Smooth muscle cell (in vitro differentiated cells): ENCODE results near the gene SLAMF8. TPM values are rescaled to one million over a fixed set of nuclear protein-coding genes. Genes with fewer than 3 reads are reported as not detected.

Source experiments
- DNase-seq: peaks from one replicate; lab custom pipeline; 2025; ENCODE audit not compliant: unreplicated experiment; lab: John Stamatoyannopoulos, UW
- H2AFZ ChIP-seq: fragments of 200-600 bp; sonication (generic); 2 replicates; pipeline ENCODE4 v1.6.0; 2016; ENCODE audit warnings: antibody characterized with exemption, low read depth, mild to moderate bottlenecking
- H3F3A ChIP-seq: fragments of 200-600 bp; sonication (generic); 2 replicates; pipeline ENCODE4 v1.6.0; 2017; ENCODE audit warnings: antibody characterized with exemption, low read depth
- H3K27ac ChIP-seq: fragments of 200-600 bp; sonication (generic); 2 replicates; pipeline ENCODE4 v1.5.1; 2016; ENCODE audit warnings: low read depth, mild to moderate bottlenecking
- H3K27me3 ChIP-seq: fragments of 200-600 bp; sonication (generic); 2 replicates; pipeline ENCODE4 v1.6.1; 2016; ENCODE audit warnings: low read depth, mild to moderate bottlenecking
- H3K36me3 ChIP-seq: fragments of 200-600 bp; sonication (generic); 2 replicates; pipeline ENCODE4 v1.5.1; 2016; ENCODE audit warnings: low read depth
- H3K4me1 ChIP-seq: fragments of 200-600 bp; sonication (generic); 2 replicates; pipeline ENCODE4 v1.5.1; 2016; ENCODE audit warnings: low read depth
- H3K4me2 ChIP-seq: fragments of 200-600 bp; sonication (generic); 2 replicates; pipeline ENCODE4 v1.6.0; 2016; ENCODE audit warnings: mild to moderate bottlenecking
- H3K4me3 ChIP-seq: fragments of 200-600 bp; sonication (generic); 2 replicates; pipeline ENCODE4 v1.5.1; 2016; ENCODE audit warnings: mild to moderate bottlenecking
- H3K79me2 ChIP-seq: fragments of 200-600 bp; sonication (generic); 2 replicates; pipeline ENCODE4 v1.6.0; 2016; ENCODE audit warnings: low read depth, mild to moderate bottlenecking
- H3K9ac ChIP-seq: fragments of 200-600 bp; sonication (generic); 2 replicates; pipeline ENCODE4 v1.6.0; 2016; ENCODE audit warnings: low read depth
- H3K9me3 ChIP-seq: fragments of 200-600 bp; sonication (generic); replicated peaks from 2 replicates; pipeline ENCODE4 v1.5.1; 2016; ENCODE audit warnings: low read depth
- H4K20me1 ChIP-seq: fragments of 200-600 bp; sonication (generic); 2 replicates; pipeline ENCODE4 v1.6.0; 2016; ENCODE audit warnings: low read depth
- CTCF ChIP-seq: fragments of 200-600 bp; sonication (generic); IDR thresholded peaks from 2 replicates; pipeline ENCODE4 v1.5.1; 2017; ENCODE audit warnings: borderline replicate concordance, mild to moderate bottlenecking, antibody characterized with exemption; ENCODE audit not compliant: insufficient read depth, poor library complexity, severe bottlenecking
- WGBS: methylation state at CpG from one replicate; pipeline ENCODE4 v1.1.7; 2016; ENCODE audit warnings: low lambda C conversion rate; 5-methylcytosine and 5-hydroxymethylcytosine counted together
- polyA plus RNA-seq: library from polyadenylated mRNA; unstranded; fragments of >200 nt; fragmentation: Nextera tagmentation; extraction: Ambion mirVana; gene quantifications from 2 replicates; pipeline ENCODE4 v1.2.1, GENCODE V29; 2016
- total RNA-seq: library from RNA; depleted of rRNA; stranded (reverse); fragments of >200 nt; gene quantifications from 2 replicates; pipeline ENCODE4 v1.2.3, GENCODE V29; 2014

The SLAMF8 gene
- total and polyA plus RNA-seq, 2 experiments from 2014 or later, result 11.0 to 15.1 TPM

DNA sequence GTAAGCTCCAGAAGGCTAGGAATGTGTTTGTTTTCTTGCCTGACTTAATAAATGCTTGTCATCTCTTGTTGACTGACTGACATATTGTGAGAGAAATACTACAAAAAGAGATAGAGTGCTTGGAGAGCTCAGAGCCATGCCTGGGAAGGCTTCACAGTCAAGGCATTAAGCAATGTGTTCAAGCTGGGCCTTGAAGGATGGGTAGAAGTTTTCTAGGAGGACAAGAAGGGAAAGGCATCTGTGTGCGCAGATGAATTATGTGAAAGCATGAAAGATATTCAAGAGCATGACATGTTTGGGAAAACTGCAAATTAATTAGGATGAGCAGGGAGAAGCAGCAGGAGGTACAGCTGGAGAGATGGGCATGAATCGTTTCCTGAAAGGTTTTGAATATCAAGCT, 5.6 kb downstream of the SLAMF8 start:
- no peak for TF ChIP-seq CTCF
- Histone ChIP-seq H3K4me2 (peak overlapping the region; percentile 17), H3K9ac (no peak overlapping the region), H3K4me3 (no peak overlapping the region), H2AFZ (no peak overlapping the region), H4K20me1 (no peaks in the 10 kb centered on the region), H3F3A (no peaks in the 10 kb centered on the region), H3K27ac (no peak overlapping the region), H3K27me3 (no peaks in the 10 kb centered on the region), H3K9me3 (no peaks in the 10 kb centered on the region), H3K4me1 (peaks cover 14% of the 10 kb centered on the region), H3K79me2 (no peaks in the 10 kb centered on the region), H3K36me3 (no peaks in the 10 kb centered on the region)
- WGBS, result 93% methylated on average over 2 of the region's 2 CpGs
- DNase-seq, result no peak

DNA sequence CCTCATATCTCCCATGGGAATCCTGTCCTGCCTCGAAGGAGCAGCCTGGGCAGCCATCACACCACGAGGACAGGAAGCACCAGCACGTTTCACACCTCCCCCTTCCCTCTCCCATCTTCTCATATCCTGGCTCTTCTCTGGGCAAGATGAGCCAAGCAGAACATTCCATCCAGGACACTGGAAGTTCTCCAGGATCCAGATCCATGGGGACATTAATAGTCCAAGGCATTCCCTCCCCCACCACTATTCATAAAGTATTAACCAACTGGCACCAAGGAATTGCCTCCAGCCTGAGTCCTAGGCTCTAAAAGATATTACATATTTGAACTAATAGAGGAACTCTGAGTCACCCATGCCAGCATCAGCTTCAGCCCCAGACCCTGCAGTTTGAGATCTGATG, 8.7 kb downstream of the SLAMF8 start:
- Histone ChIP-seq H3K27me3 (no peaks in the 10 kb centered on the region), H2AFZ (no peak overlapping the region), H3K9me3 (no peaks in the 10 kb centered on the region), H4K20me1 (no peaks in the 10 kb centered on the region), H3K79me2 (no peaks in the 10 kb centered on the region), H3K27ac (no peak overlapping the region), H3K4me1 (peaks cover 14% of the 10 kb centered on the region), H3K4me2 (no peak overlapping the region), H3K9ac (no peak overlapping the region), H3F3A (no peaks in the 10 kb centered on the region), H3K4me3 (no peak overlapping the region), H3K36me3 (no peaks in the 10 kb centered on the region)
- no peak for DNase-seq
- 79% methylated on average over 3 of the region's 3 CpGs for WGBS
- no peak for TF ChIP-seq CTCF

- H3K79me2 ChIP-seq, result no peaks in the 10 kb centered on the region
- no peaks in the 10 kb centered on the region for H3F3A ChIP-seq
- no peaks in the 10 kb centered on the region for H4K20me1 ChIP-seq
- no peaks in the 10 kb centered on the region for H3K9me3 ChIP-seq
- 87% methylated on average over 8 of the region's 8 CpGs for WGBS
- H3K27me3 ChIP-seq, result no peaks in the 10 kb centered on the region
- no peak overlapping the region for H3K27ac ChIP-seq
- no peak for DNase-seq
- no peak overlapping the region for H2AFZ ChIP-seq
- H3K4me1 ChIP-seq, result peaks cover 14% of the 10 kb centered on the region
- H3K9ac ChIP-seq, result no peak overlapping the region
- H3K4me3 ChIP-seq, result no peak overlapping the region
- H3K36me3 ChIP-seq, result no peaks in the 10 kb centered on the region
- no peak overlapping the region for H3K4me2 ChIP-seq
- no peak for TF ChIP-seq CTCF
These were observed 9.3 kb downstream of the SLAMF8 start for GRCh38 chr1:159835862-159836525.

DNA sequence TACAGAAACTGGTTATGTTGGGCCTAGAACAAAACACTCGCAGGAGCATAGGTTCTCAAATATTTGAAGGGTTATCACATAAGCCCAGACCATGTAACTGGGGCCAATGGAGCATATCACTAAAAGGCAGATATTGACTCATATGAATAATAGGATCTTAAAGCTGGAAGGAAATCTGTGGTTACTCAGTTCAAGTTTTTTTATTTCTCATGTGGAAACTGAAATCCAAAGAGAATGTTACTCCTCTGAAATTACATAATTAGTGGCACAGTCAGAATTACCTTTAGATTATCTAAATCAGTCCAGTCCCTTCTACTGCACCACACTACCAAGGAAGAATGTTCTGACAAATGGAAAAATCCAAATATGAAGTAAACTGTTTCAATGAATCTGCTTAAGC, 12.0 kb downstream of the SLAMF8 start:
- TF ChIP-seq CTCF, result no peak
- WGBS, result 64% methylated on average over 1 of the region's 1 CpG
- Histone ChIP-seq H3K27ac (no peak overlapping the region), H2AFZ (no peak overlapping the region), H3K36me3 (no peaks in the 10 kb centered on the region), H3K27me3 (no peaks in the 10 kb centered on the region), H3K4me1 (no peaks in the 10 kb centered on the region), H3K4me2 (no peak overlapping the region), H3K4me3 (no peak overlapping the region), H3K9me3 (no peaks in the 10 kb centered on the region), H3F3A (no peaks in the 10 kb centered on the region), H3K9ac (no peak overlapping the region), H3K79me2 (no peaks in the 10 kb centered on the region), H4K20me1 (no peaks in the 10 kb centered on the region)
- DNase-seq, result no peak
